Body of pancreas (tissue), 4 donors: ENCODE data around the gene DHODH.

Experiments used
- CTCF ChIP-seq, 7 experiments: fragments of 450-650 bp in 4 of 7; fragments of 200-600 bp in 3 of 7; sonication (generic) in 3 of 7; IDR thresholded peaks; one replicate each; pipeline ENCODE4 v1.5.1; 2016 to 2019; ENCODE audit warnings: antibody characterized with exemption in 7 of 7
- POLR2A ChIP-seq, 3 donors: fragments of 450-650 bp; IDR thresholded peaks; one replicate each; pipeline ENCODE4 v1.6.1; 2016; ENCODE audit warnings: antibody characterized with exemption in 3 of 3, mild to moderate bottlenecking in 2 of 3

- no peak for TF ChIP-seq CTCF (IDR thresholded peaks at IDR 0.05)
- no peak for TF ChIP-seq POLR2A (IDR thresholded peaks at IDR 0.05)
Observed at GRCh38 chr16:72002619-72003018, 5.9 kb upstream of the DHODH start.
